HEK293 (cell line): Measurements from ENCODE around the gene CCDC12.

ENCODE experiments used
- CTCF ChIA-PET: fragments of 350-600 bp; formaldehyde crosslinking; extraction: SDS; loops from one replicate; lab custom pipeline; 2021; ENCODE audit warnings: antibody characterized with exemption; lab: Yijun Ruan, JAX
- POLR2A ChIA-PET: fragments of 300-600 bp; formaldehyde crosslinking; extraction: SDS; loops from one replicate; lab custom pipeline; 2020; ENCODE audit warnings: antibody characterized with exemption, inconsistent platforms; lab: Yijun Ruan, JAX
- H3K27ac ChIP-seq: fragments of 200-500 bp; sonication (Bioruptor generic); 2 replicates; pipeline ENCODE4 v1.5.1; 2014; ENCODE audit warnings: low read depth, low read length, control low read depth, inconsistent platforms; ENCODE audit errors: extremely low read depth
- H3K36me3 ChIP-seq, 2 experiments: fragments of 200-500 bp in 1 of 2; sonication (Bioruptor generic) in 1 of 2; 1 replicate in 1 of 2; 2 replicates in 1 of 2; pipeline ENCODE4 v1.5.1; 2014 to 2017; ENCODE audit warnings: inconsistent platforms in 2 of 2, low read length in 2 of 2; ENCODE audit not compliant: control insufficient read depth in 2 of 2, insufficient read depth in 1 of 2
- H3K4me1 ChIP-seq: fragments of 200-500 bp; sonication (Bioruptor generic); 2 replicates; pipeline ENCODE4 v1.5.1; 2014; ENCODE audit warnings: mild to moderate bottlenecking, low read length, inconsistent platforms; ENCODE audit not compliant: control insufficient read depth, insufficient read depth
- H3K4me3 ChIP-seq: 2 replicates; pipeline ENCODE4 v1.5.1; 2011; ENCODE audit warnings: low read depth, mild to moderate bottlenecking, control low read depth, low read length, moderate library complexity
- H3K9me3 ChIP-seq: fragments of 200-500 bp; sonication (Bioruptor generic); 2 replicates; pipeline ENCODE4 v1.5.1; 2014; ENCODE audit warnings: low read depth, low read length, inconsistent platforms; ENCODE audit not compliant: control insufficient read depth, insufficient read depth
- FEZF1 ChIP-seq: fragments of 450-650 bp; formaldehyde crosslinking; IDR thresholded peaks from 2 replicates; pipeline ENCODE4 v1.5.1; 2016; ENCODE audit warnings: missing biosample characterization, missing genetic modification characterization
- HOXC10 ChIP-seq: sonication (generic); formaldehyde crosslinking; IDR thresholded peaks from 2 replicates; pipeline ENCODE4 v1.8.1; 2023; ENCODE audit warnings: mild to moderate bottlenecking, missing genetic modification reagents
- KLF17 ChIP-seq: fragments of 450-650 bp; formaldehyde crosslinking; IDR thresholded peaks from 2 replicates; pipeline ENCODE4 v1.5.1; 2016; ENCODE audit warnings: missing biosample characterization, missing genetic modification characterization
- MZF1 ChIP-seq: fragments of 450-650 bp; formaldehyde crosslinking; IDR thresholded peaks from 2 replicates; pipeline ENCODE4 v1.5.1; 2017; ENCODE audit warnings: missing biosample characterization, missing genetic modification characterization, borderline replicate concordance
- OVOL3 ChIP-seq: fragments of 450-650 bp; formaldehyde crosslinking; IDR thresholded peaks from 2 replicates; pipeline ENCODE4 v1.5.1; 2016; ENCODE audit warnings: missing biosample characterization, missing genetic modification characterization
- ZIC2 ChIP-seq: fragments of 450-650 bp; formaldehyde crosslinking; IDR thresholded peaks from 2 replicates; pipeline ENCODE4 v1.5.1; 2016; ENCODE audit warnings: missing biosample characterization, missing genetic modification characterization
- ZNF114 ChIP-seq: fragments of 450-650 bp; formaldehyde crosslinking; IDR thresholded peaks from 2 replicates; pipeline ENCODE4 v1.5.0; 2017; ENCODE audit warnings: missing biosample characterization, missing genetic modification characterization
- ZNF132 ChIP-seq: fragments of 450-650 bp; formaldehyde crosslinking; IDR thresholded peaks from 2 replicates; pipeline ENCODE4 v1.5.1; 2017; ENCODE audit warnings: missing biosample characterization, missing genetic modification characterization, borderline replicate concordance
- ZNF133 ChIP-seq: fragments of 450-650 bp; formaldehyde crosslinking; IDR thresholded peaks from 2 replicates; pipeline ENCODE4 v1.5.1; 2016; ENCODE audit warnings: missing biosample characterization, missing genetic modification characterization
- ZNF155 ChIP-seq: fragments of 450-650 bp; formaldehyde crosslinking; IDR thresholded peaks from 2 replicates; pipeline ENCODE4 v1.5.1; 2016; ENCODE audit warnings: missing biosample characterization, missing genetic modification characterization
- ZNF169 ChIP-seq: fragments of 450-650 bp; formaldehyde crosslinking; IDR thresholded peaks from 2 replicates; pipeline ENCODE4 v1.5.1; 2016; ENCODE audit warnings: missing biosample characterization, missing genetic modification characterization
- ZNF239 ChIP-seq: fragments of 450-650 bp; formaldehyde crosslinking; IDR thresholded peaks from 2 replicates; pipeline ENCODE4 v1.5.1; 2016; ENCODE audit warnings: missing biosample characterization, missing genetic modification characterization
- ZNF248 ChIP-seq: fragments of 450-650 bp; formaldehyde crosslinking; IDR thresholded peaks from 2 replicates; pipeline ENCODE4 v1.5.1; 2017; ENCODE audit warnings: missing biosample characterization, missing genetic modification characterization
- ZNF501 ChIP-seq: fragments of 450-650 bp; formaldehyde crosslinking; IDR thresholded peaks from 2 replicates; pipeline ENCODE4 v1.5.1; 2016; ENCODE audit warnings: missing biosample characterization, missing genetic modification characterization
- ZNF513 ChIP-seq: fragments of 450-650 bp; IDR thresholded peaks from 2 replicates; pipeline ENCODE4 v1.5.1; 2018; ENCODE audit warnings: missing biosample characterization, missing genetic modification characterization
- ZNF596 ChIP-seq: fragments of 450-650 bp; IDR thresholded peaks from 2 replicates; pipeline ENCODE4 v1.5.0; 2018; ENCODE audit warnings: missing biosample characterization, mild to moderate bottlenecking, missing genetic modification characterization, moderate library complexity
- ZNF670 ChIP-seq: fragments of 450-650 bp; formaldehyde crosslinking; IDR thresholded peaks from 2 replicates; pipeline ENCODE4 v1.5.1; 2016; ENCODE audit warnings: missing biosample characterization, missing genetic modification characterization, low read depth
- ZNF777 ChIP-seq: fragments of 450-650 bp; formaldehyde crosslinking; IDR thresholded peaks from 2 replicates; pipeline ENCODE4 v1.5.1; 2017; ENCODE audit warnings: missing biosample characterization, missing genetic modification characterization, borderline replicate concordance
- TF ChIP-seq, protein P1 (sequence below): fragments of 450-650 bp; formaldehyde crosslinking; IDR thresholded peaks from 2 replicates; pipeline ENCODE4 v1.5.1; 2016; ENCODE audit warnings: missing biosample characterization, missing genetic modification characterization
- TF ChIP-seq, protein P2 (sequence below): fragments of 450-650 bp; formaldehyde crosslinking; IDR thresholded peaks from 2 replicates; pipeline ENCODE4 v1.5.1; 2017; ENCODE audit warnings: missing biosample characterization, missing genetic modification characterization

Gene CCDC12

DNA sequence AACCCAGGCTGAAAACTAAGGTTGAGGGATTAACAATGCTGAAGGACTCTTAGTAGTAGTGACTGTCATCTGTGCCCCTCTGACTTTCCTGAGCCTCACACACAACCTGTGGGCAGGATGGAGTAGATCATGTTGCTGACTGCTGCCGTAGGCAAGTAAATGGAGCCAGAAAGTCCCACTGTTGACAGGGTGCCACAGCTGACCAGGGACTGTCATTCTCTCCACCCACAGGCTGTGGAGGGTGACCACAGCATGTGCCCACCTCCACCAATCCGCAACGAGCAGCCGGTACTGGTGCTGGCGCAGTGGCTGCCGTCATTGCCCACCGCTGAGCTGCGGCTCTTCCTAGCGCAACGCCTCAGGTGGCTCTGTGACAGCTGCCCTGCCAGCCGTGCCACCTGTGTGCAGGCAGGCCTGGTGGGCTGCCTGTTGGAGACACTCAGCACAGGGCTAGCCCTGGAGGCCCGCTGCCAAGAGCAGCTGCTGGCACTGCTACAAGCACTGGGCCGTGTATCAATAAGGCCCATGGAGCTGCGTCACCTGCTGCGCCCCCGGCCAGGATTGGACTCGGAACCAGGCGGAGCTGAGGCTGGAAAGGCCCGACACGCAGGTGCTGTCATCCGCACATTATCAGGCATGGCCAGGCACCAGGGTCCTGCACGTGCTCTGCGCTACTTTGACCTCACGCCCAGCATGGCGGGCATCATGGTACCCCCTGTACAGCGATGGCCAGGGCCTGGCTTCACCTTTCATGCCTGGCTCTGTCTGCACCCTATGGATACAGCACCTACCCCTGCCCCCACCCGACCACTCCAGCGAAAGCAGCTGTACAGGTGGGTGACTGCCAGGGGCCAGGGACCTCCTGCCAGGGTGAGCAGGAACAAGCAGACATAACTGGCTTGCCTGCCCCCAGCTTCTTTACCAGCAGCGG, 18.5 kb upstream of the CCDC12 start:
- Histone ChIP-seq H3K36me3 (peaks cover 0 to 47% of the 10 kb centered on the region in 2 experiments; a peak in 1 of 3 replicates), H3K4me1 (no peaks in the 10 kb centered on the region), H3K27ac (no peak overlapping the region)
- TF ChIP-seq ZNF513 (tag by site-specific recombination) (no peak), ZNF239 (no peak), ZNF596 (no peak), ZNF248 (no peak), ZNF777 (no peak), KLF17 (no peak), ZNF169 (tag by site-specific recombination) (no peak), FEZF1 (tag by site-specific recombination) (no peak), ZNF670 (tag by site-specific recombination) (no peak), MZF1 (tag by site-specific recombination) (no peak), ZNF155 (no peak), HOXC10 (CRISPR knock-in tag) (no peak), ZIC2 (tag by site-specific recombination) (no peak), ZNF133 (tag by site-specific recombination) (no peak), ZNF114 (tag by site-specific recombination) (no peak), ZNF132 (no peak), OVOL3 (no peak), ZNF501 (tag by site-specific recombination) (no peak)
- TF ChIP-seq, protein P1, sequence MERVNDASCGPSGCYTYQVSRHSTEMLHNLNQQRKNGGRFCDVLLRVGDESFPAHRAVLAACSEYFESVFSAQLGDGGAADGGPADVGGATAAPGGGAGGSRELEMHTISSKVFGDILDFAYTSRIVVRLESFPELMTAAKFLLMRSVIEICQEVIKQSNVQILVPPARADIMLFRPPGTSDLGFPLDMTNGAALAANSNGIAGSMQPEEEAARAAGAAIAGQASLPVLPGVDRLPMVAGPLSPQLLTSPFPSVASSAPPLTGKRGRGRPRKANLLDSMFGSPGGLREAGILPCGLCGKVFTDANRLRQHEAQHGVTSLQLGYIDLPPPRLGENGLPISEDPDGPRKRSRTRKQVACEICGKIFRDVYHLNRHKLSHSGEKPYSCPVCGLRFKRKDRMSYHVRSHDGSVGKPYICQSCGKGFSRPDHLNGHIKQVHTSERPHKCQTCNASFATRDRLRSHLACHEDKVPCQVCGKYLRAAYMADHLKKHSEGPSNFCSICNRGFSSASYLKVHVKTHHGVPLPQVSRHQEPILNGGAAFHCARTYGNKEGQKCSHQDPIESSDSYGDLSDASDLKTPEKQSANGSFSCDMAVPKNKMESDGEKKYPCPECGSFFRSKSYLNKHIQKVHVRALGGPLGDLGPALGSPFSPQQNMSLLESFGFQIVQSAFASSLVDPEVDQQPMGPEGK (tag by site-specific recombination): no peak
- TF ChIP-seq, protein P2, sequence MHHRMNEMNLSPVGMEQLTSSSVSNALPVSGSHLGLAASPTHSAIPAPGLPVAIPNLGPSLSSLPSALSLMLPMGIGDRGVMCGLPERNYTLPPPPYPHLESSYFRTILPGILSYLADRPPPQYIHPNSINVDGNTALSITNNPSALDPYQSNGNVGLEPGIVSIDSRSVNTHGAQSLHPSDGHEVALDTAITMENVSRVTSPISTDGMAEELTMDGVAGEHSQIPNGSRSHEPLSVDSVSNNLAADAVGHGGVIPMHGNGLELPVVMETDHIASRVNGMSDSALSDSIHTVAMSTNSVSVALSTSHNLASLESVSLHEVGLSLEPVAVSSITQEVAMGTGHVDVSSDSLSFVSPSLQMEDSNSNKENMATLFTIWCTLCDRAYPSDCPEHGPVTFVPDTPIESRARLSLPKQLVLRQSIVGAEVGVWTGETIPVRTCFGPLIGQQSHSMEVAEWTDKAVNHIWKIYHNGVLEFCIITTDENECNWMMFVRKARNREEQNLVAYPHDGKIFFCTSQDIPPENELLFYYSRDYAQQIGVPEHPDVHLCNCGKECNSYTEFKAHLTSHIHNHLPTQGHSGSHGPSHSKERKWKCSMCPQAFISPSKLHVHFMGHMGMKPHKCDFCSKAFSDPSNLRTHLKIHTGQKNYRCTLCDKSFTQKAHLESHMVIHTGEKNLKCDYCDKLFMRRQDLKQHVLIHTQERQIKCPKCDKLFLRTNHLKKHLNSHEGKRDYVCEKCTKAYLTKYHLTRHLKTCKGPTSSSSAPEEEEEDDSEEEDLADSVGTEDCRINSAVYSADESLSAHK (tag by site-specific recombination): no peak
- TF ChIP-seq, all 188 proteins: peak for 0
- ChIA-PET CTCF (interaction anchor here (0.5 kb wide), 1 partner anchor 64 kb away, joined by 3 read pairs; no protein-coding TSS in a partner anchor), POLR2A (interaction anchor here (0.7 kb wide), 1 partner anchor 15 kb away, joined by 3 read pairs; the partner anchor contains the start of gene NBEAL2)
- Histone ChIP-seq H3K4me3 (no peak overlapping the region), H3K9me3 (no peaks in the 10 kb centered on the region)
